SHP77 treated with DMSO at 0.1 percent for 48 hours (cell line): ENCODE data around the gene DPP10.
"Not testable (repeated sequence)": the region's sequence is repeated elsewhere in the genome, so short reads cannot be mapped to it uniquely, and the experiment has no call there.

Experiments used
- DNase-seq: peaks from one replicate; lab custom pipeline; 2025; lab: John Stamatoyannopoulos, UW

Gene DPP10

DNA sequence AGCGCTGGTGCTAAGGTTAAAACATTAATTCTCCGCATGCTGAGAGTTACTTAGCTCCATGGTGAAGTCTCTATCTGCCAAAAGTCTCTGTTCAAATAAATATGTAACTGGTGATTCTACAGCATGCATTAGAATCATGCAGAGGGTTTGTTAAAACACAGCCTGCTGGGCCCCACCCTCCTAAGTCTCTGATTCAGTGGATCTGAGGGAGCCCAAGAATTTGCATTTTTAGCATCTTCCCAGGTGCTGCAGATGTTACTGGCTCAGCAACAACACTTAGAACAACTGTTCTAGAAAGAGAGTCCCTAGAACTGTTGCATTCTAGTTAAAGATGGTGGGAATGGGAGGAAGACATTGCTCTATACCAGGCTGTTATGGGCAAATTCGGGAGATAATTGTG is 73.4 kb downstream of the DPP10 start:
- DNase-seq, result no peak

DNA sequence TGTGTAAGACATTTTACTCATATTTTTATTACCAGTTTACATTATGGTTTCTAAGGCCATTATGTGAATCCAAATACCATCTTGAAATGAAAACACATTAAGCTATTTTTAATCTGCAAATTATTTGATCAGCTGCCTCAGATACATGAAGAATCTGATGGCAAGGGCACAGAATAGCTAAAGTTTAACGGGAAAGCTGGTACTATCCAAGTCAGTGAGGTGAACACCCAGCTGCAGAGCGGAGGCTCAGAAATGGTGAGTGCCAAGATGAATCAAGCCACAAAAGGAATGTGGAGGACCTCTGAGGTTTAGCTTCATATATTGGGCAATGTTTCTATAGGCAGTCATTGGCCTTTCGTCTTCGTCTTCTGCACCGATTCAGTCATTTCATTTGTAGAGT is 75.1 kb downstream of the DPP10 start:
- DNase-seq, result no peak

DNA sequence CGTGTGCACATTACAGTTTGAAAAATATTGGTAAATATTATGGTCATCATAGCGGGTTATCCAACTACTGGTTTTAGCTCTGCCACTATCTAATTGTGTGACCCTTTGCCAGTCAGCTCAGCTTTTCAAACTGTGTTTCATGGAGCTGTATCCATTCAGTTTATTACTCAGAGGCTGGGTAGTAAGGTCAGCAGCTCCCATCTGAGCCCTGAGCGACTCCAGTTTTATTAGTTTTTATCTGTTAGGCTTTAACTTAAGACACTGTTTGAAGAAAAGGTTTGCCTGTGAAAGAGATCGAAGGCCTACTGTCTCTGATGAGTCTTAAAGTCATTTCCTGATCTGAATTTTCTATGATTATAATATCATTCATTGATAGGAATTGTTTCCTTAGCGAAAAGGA is 76.3 kb downstream of the DPP10 start:
- no peak for DNase-seq

GRCh38 chr2:114522612-114523011 is 80.2 kb downstream of the DPP10 start:
- DNase-seq, result not testable (repeated sequence)

- DNase-seq, result no peak
These were observed 83.5 kb downstream of the DPP10 start for GRCh38 chr2:114525955-114526354.

- DNase-seq, result no peak
These were observed 84.4 kb downstream of the DPP10 start for GRCh38 chr2:114526841-114527240.

- DNase-seq, result no peak
These were observed 85.0 kb downstream of the DPP10 start for GRCh38 chr2:114527330-114527983.

- DNase-seq, result no peak
These were observed 92.0 kb downstream of the DPP10 start for GRCh38 chr2:114534116-114535084.

- DNase-seq, result no peak
These were observed 95.3 kb downstream of the DPP10 start for GRCh38 chr2:114537777-114538176.

GRCh38 chr2:114542695-114543094 is 100.3 kb downstream of the DPP10 start:
- no peak for DNase-seq

DNA sequence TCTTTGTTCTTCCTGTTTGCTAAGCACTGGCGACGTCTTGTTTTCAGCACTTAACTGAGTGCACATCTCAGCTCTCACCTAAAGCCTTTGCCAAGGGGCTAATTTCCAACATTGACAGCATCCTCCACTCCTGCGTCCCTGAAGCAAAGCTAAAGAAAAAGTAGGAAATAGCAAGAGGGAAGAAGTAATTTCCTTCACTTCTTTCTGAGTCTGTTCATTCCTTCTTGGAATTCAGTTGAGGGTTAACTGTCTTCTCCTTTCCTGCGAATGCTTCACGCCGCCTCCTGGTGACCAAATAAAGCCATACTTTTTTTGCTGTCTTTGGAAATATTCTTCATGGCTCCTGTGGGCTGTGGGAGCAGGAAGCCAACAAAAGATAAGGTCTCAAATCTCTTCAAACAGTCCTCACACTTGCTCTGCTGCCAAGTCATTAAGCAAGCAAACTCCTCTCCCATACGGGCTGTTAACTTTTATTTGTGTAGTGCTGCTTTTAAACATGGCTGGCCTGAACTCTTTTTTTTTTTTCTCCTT is 100.9 kb downstream of the DPP10 start:
- no peak for DNase-seq

DNA sequence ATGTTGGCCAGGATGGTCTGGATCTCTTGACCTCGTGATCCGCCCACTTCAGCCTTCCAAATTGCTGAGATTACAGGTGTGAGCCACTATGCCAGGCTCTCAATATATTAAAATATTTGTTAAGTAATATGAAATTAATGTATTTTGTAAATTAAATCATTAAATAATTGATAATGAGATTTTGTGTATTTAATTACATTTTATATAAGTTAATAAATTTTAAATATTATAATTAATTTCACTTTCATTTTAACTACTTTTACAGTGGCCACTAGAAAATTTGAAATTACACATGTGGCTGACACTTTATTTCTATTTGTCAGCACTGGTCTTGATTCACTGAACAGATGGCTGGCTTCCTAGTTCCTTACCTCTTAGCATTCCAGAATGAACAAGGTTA is 102.6 kb downstream of the DPP10 start:
- DNase-seq, result no peak

GRCh38 chr2:114546531-114546930 is 104.1 kb downstream of the DPP10 start:
- DNase-seq, result no peak

DNA sequence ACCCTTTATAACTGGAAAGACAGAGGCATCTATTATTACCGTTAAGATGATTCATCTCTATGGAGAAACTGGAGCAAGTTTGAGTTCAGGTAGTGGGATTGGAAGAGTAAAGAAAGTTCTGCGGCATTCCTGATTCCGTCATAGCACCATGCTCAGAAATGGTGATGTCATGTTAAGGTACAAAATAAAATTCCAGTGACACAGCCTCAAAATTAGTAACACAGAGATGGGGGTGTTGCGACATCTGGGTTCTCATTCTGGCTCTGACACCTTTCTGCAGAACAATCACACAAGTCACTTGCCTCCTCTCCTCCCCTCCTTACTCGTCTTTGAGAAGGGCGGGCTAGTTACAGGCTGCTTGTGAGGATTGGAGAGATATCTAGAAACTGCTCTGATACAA is 105.7 kb downstream of the DPP10 start:
- DNase-seq, result no peak

GRCh38 chr2:114550364-114550763 is 107.9 kb downstream of the DPP10 start:
- no peak for DNase-seq

DNA sequence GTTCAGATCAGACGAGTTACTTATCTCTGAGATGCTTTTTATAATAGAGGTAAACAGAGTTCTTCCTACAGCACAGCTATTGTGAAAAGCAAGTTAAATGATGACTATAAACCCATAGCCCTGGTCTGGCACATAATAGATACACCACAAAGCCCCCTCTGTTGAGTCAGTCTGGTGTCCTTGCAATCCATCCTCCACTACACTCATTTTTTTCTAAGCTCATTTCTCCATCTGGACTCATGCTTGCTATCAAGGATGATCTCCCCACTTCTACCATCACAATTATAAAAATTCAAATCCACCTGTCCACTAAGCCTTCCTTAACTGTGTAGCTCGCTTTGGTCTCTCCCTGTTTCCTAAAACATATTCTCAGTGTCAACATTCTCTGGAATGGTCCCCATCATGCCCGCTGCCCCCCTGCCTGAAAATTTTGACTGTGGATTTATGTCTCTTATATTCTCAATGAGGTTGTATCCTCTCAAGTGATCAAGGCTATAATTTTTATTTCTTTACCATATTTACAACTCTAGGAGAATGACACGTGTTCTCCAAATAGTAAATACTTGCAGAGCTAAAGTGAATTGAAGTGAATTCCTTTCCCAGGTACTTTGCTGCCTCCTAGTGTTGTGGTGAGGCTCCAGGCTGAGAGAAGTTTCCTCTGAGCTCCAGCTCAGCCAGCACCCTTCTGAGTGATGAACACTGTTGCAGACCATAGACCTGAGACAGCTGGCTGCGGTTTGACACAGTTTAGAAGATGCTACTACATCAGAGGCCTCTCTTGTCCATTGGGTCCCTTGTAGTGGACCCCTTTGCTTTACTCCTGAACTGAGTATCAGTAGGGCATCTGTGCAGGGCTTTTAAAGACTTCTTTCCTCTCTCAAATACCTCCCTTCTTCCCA is 108.7 kb downstream of the DPP10 start:
- peak; percentile 40 for DNase-seq

GRCh38 chr2:114553027-114553426 is 110.6 kb downstream of the DPP10 start:
- DNase-seq, result no peak

GRCh38 chr2:114569166-114569565 is 126.7 kb downstream of the DPP10 start:
- no peak for DNase-seq

DNA sequence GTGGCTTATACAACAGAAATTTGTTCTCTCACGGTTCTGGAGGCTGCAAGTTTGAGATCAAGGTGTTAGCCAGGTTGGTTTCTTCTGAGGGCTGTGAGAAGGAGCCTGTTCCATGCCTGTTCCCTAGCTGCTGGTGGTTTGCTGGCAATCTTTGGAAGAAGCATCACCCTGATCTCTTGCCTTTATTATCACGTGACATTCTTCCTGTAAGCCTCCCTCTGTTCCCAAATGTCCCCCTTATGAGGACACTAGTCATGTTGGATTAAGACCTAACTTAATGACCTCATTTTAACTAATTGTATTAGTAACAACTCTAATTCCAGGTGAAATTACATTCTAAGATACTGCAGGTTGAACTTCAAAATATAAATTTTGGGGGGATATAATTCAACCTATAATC is 135.2 kb downstream of the DPP10 start:
- DNase-seq, result no peak

GRCh38 chr2:114579542-114579941 is 137.1 kb downstream of the DPP10 start:
- DNase-seq, result no peak

GRCh38 chr2:114580691-114581090 is 138.2 kb downstream of the DPP10 start:
- no peak for DNase-seq

DNA sequence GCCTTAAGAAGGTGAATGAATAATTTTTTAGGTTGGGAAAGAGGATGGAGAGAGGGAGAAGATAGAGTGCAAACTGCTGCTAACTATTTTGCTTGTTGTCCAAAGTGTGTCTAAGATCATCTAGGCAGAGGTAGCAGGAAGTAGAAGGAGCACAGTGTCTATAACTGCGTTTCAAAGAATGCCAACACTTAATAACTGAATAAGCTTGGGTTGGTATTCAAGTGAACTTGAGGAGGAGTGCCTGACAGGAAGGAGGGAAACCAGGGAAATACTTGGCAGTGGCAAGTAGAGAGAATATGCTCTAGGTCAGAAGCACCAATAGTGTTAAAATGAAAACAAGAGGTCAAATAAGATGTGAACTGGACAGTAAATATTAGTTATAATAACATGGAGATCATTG is 155.9 kb downstream of the DPP10 start:
- DNase-seq, result no peak
